WERI-Rb-1 (cell line): Measurements from ENCODE around the gene MAPK11.
A peak's percentile ranks its signal among the peaks of the same experiment; 100 is the strongest.
"Not testable (repeated sequence)": the region's sequence is repeated elsewhere in the genome, so short reads cannot be mapped to it uniquely, and the experiment has no call there.

Experiments used
- DNase-seq: peaks from one replicate; pipeline ENCODE4 v3.0.0-alpha.2; 2020
- H3K27ac ChIP-seq: fragments of 250-450 bp; sonication (Bioruptor Pico); 2 replicates; pipeline ENCODE4 v1.5.1; 2020; ENCODE audit warnings: mild to moderate bottlenecking, moderate library complexity
- H3K27me3 ChIP-seq: fragments of 250-450 bp; sonication (Bioruptor Pico); 2 replicates; pipeline ENCODE4 v1.5.1; 2021; ENCODE audit warnings: mild to moderate bottlenecking, low read depth, moderate library complexity; ENCODE audit not compliant: insufficient read depth, severe bottlenecking
- H3K36me3 ChIP-seq: fragments of 250-450 bp; sonication (Bioruptor Pico); 2 replicates; pipeline ENCODE4 v1.5.1; 2020; ENCODE audit warnings: mild to moderate bottlenecking, moderate library complexity
- H3K4me3 ChIP-seq: 2 replicates; pipeline ENCODE4 v1.5.1; 2011; ENCODE audit warnings: low read depth, mild to moderate bottlenecking, control low read depth, low read length
- H3K9me3 ChIP-seq: fragments of 250-450 bp; sonication (Bioruptor Pico); 2 replicates; pipeline ENCODE4 v1.5.1; 2021; ENCODE audit warnings: mild to moderate bottlenecking, moderate library complexity; ENCODE audit not compliant: severe bottlenecking
- TF ChIP-seq, protein P1 (sequence below): IDR thresholded peaks from 2 replicates; pipeline ENCODE4 v1.5.1; 2011; ENCODE audit warnings: low read depth, mild to moderate bottlenecking, control low read depth, inconsistent platforms, low read length

MAPK11 gene

DNA sequence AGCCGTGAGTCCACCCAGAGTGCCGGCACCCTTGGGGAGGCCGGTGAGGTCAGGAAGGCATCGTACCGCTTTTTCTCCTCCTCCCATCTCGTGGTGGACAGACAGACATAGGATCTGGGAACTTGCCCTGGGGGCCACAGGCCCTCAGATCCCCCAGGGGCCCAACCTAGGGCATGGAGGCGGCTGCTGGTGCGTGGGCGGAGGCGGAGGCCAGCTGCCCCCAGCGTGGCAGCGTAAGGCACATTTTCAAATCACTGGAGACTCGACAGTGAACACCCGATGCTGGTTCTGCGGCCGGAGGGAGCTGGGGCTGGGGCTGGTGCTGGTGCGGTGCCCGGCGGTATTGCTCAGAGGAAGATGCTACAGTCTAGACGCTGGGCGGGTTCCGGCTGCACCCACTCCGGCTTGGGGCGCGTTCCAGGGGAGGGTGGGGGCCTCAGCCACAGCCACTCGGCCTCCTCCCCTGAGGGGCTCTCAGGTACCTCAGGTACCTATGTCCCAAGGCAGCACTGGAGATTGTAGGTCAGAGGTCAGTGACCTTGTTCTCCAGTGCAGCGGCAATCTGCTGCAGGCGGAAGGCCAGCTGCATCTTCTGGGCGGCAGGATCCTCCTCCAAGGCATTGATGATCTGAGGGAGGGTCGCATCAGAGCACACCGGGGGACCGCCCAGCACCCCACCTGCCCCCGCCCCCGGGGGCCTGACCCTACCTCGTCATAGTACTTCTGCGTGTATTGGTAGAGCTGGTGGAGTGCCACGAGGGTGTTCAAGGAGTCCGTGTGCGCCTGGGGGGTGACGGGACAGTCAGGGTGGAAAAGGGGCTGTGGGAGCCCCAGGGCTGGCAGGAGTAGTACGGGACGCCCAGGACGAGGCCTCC, 5.2 kb upstream of the MAPK11 start:
- H3K9me3 ChIP-seq, result no peaks in the 10 kb centered on the region
- peaks cover 58% of the 10 kb centered on the region for H3K36me3 ChIP-seq
- no peak overlapping the region for H3K4me3 ChIP-seq
- TF ChIP-seq, protein P1, sequence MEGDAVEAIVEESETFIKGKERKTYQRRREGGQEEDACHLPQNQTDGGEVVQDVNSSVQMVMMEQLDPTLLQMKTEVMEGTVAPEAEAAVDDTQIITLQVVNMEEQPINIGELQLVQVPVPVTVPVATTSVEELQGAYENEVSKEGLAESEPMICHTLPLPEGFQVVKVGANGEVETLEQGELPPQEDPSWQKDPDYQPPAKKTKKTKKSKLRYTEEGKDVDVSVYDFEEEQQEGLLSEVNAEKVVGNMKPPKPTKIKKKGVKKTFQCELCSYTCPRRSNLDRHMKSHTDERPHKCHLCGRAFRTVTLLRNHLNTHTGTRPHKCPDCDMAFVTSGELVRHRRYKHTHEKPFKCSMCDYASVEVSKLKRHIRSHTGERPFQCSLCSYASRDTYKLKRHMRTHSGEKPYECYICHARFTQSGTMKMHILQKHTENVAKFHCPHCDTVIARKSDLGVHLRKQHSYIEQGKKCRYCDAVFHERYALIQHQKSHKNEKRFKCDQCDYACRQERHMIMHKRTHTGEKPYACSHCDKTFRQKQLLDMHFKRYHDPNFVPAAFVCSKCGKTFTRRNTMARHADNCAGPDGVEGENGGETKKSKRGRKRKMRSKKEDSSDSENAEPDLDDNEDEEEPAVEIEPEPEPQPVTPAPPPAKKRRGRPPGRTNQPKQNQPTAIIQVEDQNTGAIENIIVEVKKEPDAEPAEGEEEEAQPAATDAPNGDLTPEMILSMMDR, result no peak
- no peaks in the 10 kb centered on the region for H3K27me3 ChIP-seq
- no peak for DNase-seq
- no peak overlapping the region; the same call in 1 of the 2 replicates for H3K27ac ChIP-seq

DNA sequence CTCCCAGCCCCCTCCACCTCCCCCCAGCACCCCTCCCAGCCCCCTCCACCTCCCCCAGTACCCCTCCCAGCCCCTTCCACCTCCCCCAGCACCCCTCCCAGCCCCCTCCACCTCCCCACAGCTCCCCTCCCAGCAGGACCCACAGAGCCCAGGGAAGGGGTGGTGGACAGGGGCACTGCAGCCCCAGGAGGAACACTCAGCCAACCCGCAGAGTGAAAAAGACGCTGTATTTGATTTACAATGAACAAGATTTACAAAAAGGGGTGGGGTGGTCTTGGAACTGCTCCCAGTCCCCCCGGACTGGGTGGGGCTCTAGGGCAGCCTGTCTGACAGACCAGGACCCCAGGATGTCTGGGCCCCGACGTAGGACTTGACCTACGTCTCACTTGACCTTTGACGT, 4.6 kb upstream of the MAPK11 start:
- Histone ChIP-seq H3K9me3 (no peaks in the 10 kb centered on the region), H3K27me3 (no peaks in the 10 kb centered on the region), H3K4me3 (no peak overlapping the region), H3K27ac (no peak overlapping the region; the same call in 1 of the 2 replicates), H3K36me3 (peaks cover 52% of the 10 kb centered on the region)
- TF ChIP-seq, protein P1, result no peak
- DNase-seq, result no peak

DNA sequence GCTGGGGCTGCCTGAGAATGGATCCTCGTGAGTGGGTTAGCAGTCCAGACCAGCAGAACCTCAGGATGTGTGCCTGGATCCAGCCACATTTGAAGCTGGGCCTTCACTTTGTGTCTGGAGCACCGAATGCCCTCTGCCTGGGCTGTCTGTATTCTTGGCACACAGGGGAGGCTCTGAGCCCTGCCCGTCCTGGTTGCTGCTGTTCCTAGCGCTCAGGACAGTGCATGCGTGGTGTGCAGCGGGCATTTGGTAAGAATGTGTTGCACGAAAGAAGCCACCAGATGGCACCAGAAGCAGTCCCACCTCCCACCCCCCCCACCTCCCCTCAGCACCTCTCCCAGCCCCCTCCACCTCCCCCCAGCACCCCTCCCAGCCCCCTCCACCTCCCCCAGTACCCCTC, 4.1 kb upstream of the MAPK11 start:
- H3K36me3 ChIP-seq, result peaks cover 47% of the 10 kb centered on the region
- H3K4me3 ChIP-seq, result no peak overlapping the region
- TF ChIP-seq, protein P1, result peak; percentile 59
- no peak overlapping the region for H3K27ac ChIP-seq
- no peaks in the 10 kb centered on the region for H3K27me3 ChIP-seq
- H3K9me3 ChIP-seq, result no peaks in the 10 kb centered on the region
- DNase-seq, result peak; percentile 63

DNA sequence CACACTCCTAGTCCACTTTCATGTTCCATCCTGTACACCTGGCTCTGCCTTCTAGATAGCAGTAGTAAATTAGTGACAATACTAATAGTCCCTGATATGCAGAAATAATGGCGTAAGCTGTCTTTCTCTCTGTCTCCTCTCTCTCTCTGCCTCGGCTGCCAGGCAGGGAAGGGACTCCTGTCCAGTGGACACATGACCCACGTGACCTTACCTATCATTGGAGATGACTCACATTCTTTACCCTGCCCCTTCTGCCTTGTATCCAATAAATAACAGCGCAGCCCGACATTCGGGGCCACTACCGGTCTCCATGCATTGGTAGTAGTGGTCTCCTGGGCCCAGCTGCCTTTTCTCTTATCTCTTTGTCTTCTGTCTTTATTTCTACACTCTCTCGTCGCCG, 3.6 kb upstream of the MAPK11 start:
- H3K27ac ChIP-seq, H3K4me3 ChIP-seq, DNase-seq, H3K9me3 ChIP-seq, H3K27me3 ChIP-seq: not testable (repeated sequence)
- H3K36me3 ChIP-seq, result peaks cover 42% of the 10 kb centered on the region

DNA sequence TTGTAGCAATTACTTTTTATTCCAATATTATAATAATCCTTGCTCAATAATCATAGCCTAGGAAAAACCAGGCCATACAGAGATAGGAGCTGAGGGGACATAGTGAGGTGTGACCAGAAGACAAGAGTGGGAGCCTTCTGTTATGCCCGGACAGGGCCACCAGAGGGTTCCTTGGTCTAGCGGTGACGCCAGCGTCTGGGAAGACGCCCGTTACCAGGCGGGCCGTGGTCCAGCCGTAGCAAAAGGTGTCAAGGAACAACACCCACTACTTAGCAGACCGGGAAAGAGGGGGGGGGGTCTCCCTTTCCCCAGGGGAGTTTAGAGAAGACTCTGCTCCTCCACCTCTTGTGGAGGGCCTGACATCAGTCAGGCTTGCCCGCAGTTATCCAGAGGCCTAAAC, 3.2 kb upstream of the MAPK11 start:
- H3K36me3 ChIP-seq, result peaks cover 38% of the 10 kb centered on the region
- H3K4me3 ChIP-seq, H3K27ac ChIP-seq, H3K9me3 ChIP-seq, H3K27me3 ChIP-seq: not testable (repeated sequence)
- DNase-seq, result peak; percentile 25

DNA sequence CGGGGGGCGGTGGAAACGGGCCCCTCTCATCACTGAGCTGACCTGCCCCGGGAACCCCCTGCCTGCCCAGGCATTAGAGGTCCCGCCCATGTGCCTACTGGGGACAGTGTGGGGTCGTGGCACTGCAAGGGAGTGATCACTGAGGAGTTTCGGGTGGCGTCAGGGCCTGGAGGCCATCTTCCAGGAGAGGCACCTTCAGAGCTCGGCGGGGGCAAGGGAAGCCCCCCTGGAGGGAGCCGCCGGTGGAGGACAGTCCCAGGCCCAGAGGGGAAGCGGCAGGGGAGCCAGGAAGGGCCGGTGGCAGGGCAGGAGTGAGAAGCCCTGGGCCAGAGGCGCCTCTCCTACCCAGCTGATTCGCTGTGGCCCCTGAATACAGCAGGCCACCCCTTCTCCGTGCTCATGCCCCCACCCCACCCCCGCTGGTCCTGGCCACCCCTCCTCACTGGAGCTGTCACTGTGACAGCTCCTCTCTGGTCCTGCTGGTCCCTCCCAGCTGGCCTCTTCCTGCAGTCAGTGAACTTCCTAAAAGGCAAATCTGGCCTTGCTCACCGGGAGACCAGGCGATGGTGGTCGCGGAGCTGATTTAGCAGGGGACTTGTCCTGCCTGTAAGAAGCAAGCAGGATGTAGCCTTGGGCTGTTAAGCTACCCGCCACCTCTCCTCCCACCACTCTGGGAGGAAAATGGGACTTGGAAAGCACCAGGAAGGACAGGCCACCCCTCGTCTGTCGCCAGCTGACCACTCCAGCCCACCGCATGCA, 2.0 kb upstream of the MAPK11 start:
- H3K36me3 ChIP-seq, result peaks cover 28% of the 10 kb centered on the region

More for the DNA sequence above, 2.0 kb upstream of the MAPK11 start:
- H3K4me3 ChIP-seq, result peak overlapping the region; percentile 91
- DNase-seq, result peak; percentile 35
- H3K27me3 ChIP-seq, result no peaks in the 10 kb centered on the region
- H3K9me3 ChIP-seq, result no peaks in the 10 kb centered on the region
- TF ChIP-seq, protein P1, result no peak
- H3K27ac ChIP-seq, result peak overlapping the region; percentile 50
